Activated B cell treated with CpG ODN at 0.5 μM for 24 hours (primary cell): ENCODE results near the gene TRAF3IP1. TPM values are rescaled to one million over a fixed set of nuclear protein-coding genes. Genes with fewer than 3 reads are reported as not detected.

Experiments used
- ATAC-seq: fragments of 200-7000 bp; cut with Tn5 transposase; one replicate; pipeline ENCODE4 v1.10.0; 2021; ENCODE audit warnings: low read depth, mild to moderate bottlenecking, moderate library complexity
- CTCF ChIA-PET: fragments of 350-600 bp; sonication (Branson Sonifier 250); formaldehyde crosslinking; loops from one replicate; lab custom pipeline; 2021; ENCODE audit warnings: antibody characterized with exemption; lab: Charles Lee
- POLR2A ChIA-PET: fragments of 350-600 bp; sonication (Branson Sonifier 250); formaldehyde crosslinking; loops from one replicate; lab custom pipeline; 2021; ENCODE audit warnings: antibody characterized with exemption; lab: Charles Lee
- DNase-seq: peaks from one replicate; pipeline ENCODE4 v3.0.0; 2022
- H3K27ac Mint-ChIP-seq: one replicate; pipeline ENCODE4 v1.8.0; 2020; ENCODE audit warnings: mixed read lengths
- H3K27me3 Mint-ChIP-seq: one replicate; pipeline ENCODE4 v1.8.0; 2021; ENCODE audit warnings: mixed read lengths
- H3K36me3 Mint-ChIP-seq: one replicate; pipeline ENCODE4 v1.8.0; 2021; ENCODE audit warnings: low read depth, mixed read lengths
- H3K4me1 Mint-ChIP-seq: one replicate; pipeline ENCODE4 v1.8.0; 2021; ENCODE audit warnings: mixed read lengths
- H3K4me3 Mint-ChIP-seq: one replicate; pipeline ENCODE4 v1.8.0; 2020; ENCODE audit warnings: mild to moderate bottlenecking, mixed read lengths
- H3K9me3 Mint-ChIP-seq: one replicate; pipeline ENCODE4 v1.8.0; 2020; ENCODE audit warnings: mixed read lengths
- intact Hi-C: fragments of 100-400 bp; cut with micrococcal nuclease; formaldehyde crosslinking; loops from one replicate; pipeline ENCODE4 v1.15.1; 2024
- total RNA-seq: library from RNA; stranded (reverse); gene quantifications from 2 replicates; pipeline ENCODE4 v1.2.3, GENCODE V29; 2022
- TF ChIP-seq, protein P1 (sequence below): fragments of 200-600 bp; IDR thresholded peaks from one replicate; pipeline ENCODE4 v1.8.0; 2022; ENCODE audit warnings: antibody characterized with exemption, mild to moderate bottlenecking

TRAF3IP1 gene
- total RNA-seq, 1 donor from 2014 or later = 9.9 TPM

- Mint-ChIP-seq H3K27me3 (no peaks in the 10 kb centered on the region), H3K36me3 (no peaks in the 10 kb centered on the region), H3K27ac (peak overlapping the region; percentile 94), H3K4me3 (peak overlapping the region; percentile 93), H3K4me1 (peaks cover 34% of the 10 kb centered on the region), H3K9me3 (no peaks in the 10 kb centered on the region)
- peak; percentile 87 for ATAC-seq
- DNase-seq = peak; percentile 95
- intact Hi-C loops = loop anchor here (1.0 to 5.0 kb wide), 11 partner anchors 26 to 814 kb away; partner anchors contain the start of genes ASB1, HES6, ILKAP and SCLY
- ChIA-PET CTCF (no interaction called here), POLR2A (interaction anchor here (0.6 to 1.6 kb wide), 9 partner anchors 30 to 1736 kb away, joined by 3 to 6 read pairs (median 3); partner anchors contain the start of genes HDAC4, ILKAP, NDUFA10 and TRAF3IP1)
- TF ChIP-seq, protein P1, sequence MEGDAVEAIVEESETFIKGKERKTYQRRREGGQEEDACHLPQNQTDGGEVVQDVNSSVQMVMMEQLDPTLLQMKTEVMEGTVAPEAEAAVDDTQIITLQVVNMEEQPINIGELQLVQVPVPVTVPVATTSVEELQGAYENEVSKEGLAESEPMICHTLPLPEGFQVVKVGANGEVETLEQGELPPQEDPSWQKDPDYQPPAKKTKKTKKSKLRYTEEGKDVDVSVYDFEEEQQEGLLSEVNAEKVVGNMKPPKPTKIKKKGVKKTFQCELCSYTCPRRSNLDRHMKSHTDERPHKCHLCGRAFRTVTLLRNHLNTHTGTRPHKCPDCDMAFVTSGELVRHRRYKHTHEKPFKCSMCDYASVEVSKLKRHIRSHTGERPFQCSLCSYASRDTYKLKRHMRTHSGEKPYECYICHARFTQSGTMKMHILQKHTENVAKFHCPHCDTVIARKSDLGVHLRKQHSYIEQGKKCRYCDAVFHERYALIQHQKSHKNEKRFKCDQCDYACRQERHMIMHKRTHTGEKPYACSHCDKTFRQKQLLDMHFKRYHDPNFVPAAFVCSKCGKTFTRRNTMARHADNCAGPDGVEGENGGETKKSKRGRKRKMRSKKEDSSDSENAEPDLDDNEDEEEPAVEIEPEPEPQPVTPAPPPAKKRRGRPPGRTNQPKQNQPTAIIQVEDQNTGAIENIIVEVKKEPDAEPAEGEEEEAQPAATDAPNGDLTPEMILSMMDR = no peak
Measured at GRCh38 chr2:238288650-238289573, 31.4 kb upstream of the TRAF3IP1 start.

DNA sequence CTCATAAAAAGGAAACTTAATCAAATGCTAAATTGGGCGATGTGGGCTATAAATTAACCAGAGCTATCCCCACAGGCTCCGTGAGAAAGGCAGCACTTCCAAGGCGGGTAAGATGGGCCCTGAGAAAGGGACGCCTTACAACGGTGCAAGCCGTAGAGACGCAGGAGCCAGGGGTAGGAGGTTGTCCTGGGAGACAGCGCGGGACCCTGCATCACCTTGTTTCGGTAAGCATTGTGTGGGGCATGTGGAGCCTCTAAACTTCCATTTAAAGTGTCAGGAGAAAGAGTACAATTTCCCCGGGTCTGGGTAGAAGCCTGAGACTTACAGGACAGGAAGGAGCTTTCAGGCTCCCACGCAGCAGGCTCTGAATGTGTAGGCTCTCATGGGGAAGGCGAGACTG, 30.7 kb upstream of the TRAF3IP1 start:
- H3K4me3 Mint-ChIP-seq = peak overlapping the region; percentile 93
- peaks cover 30% of the 10 kb centered on the region for H3K4me1 Mint-ChIP-seq
- intact Hi-C loops = loop anchor here (1.0 to 5.0 kb wide), 5 partner anchors 27 to 814 kb away; partner anchors contain the start of gene SCLY
- ChIA-PET CTCF (no interaction called here), POLR2A (interaction anchor here (0.6 to 1.4 kb wide), 5 partner anchors 31 to 1736 kb away, joined by 3 to 6 read pairs (median 3); partner anchors contain the start of genes ILKAP and NDUFA10)
- H3K36me3 Mint-ChIP-seq = no peaks in the 10 kb centered on the region
- ATAC-seq (no peak), DNase-seq (no peak)
- no peaks in the 10 kb centered on the region for H3K27me3 Mint-ChIP-seq
- H3K9me3 Mint-ChIP-seq = no peaks in the 10 kb centered on the region
- TF ChIP-seq, protein P1 = no peak
- peak overlapping the region; percentile 94 for H3K27ac Mint-ChIP-seq

DNA sequence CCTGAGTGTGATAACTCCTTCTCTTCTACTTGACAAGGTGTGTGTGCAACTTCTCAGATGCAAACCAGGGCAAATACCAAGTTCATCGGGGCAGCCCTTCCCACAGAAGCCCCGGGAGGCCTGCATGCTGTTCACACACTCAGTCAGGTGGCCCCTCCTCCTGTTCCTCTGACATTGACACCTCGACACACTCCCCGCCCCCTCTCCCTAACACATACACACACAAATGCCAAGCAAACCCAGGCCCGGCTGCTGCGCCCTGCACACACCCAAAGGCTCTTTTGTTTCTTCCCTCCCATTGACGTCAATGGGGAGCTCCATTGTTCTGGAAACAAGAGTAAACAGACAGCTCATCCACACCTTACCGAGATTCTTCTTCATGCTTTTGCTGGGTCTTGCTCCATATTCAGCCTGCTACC, 30.2 kb upstream of the TRAF3IP1 start:
- DNase-seq (no peak), ATAC-seq (no peak)
- Mint-ChIP-seq H3K27ac (peak overlapping the region; percentile 94), H3K4me3 (peak overlapping the region; percentile 93), H3K9me3 (no peaks in the 10 kb centered on the region), H3K27me3 (no peaks in the 10 kb centered on the region), H3K4me1 (peaks cover 30% of the 10 kb centered on the region), H3K36me3 (no peaks in the 10 kb centered on the region)
- intact Hi-C loops = no loop called here
- POLR2A ChIA-PET = interaction anchor here (0.6 to 1.4 kb wide), 2 partner anchors 32 to 1735 kb away, joined by 3 to 5 read pairs; partner anchors contain the start of gene NDUFA10
- CTCF ChIA-PET = no interaction called here
- TF ChIP-seq, protein P1 = no peak

- Mint-ChIP-seq H3K4me3 (no peak overlapping the region), H3K4me1 (peaks cover 30% of the 10 kb centered on the region), H3K9me3 (no peaks in the 10 kb centered on the region), H3K36me3 (no peaks in the 10 kb centered on the region), H3K27ac (no peak overlapping the region), H3K27me3 (no peaks in the 10 kb centered on the region)
- DNase-seq = no peak
- intact Hi-C loops = no loop called here
- ChIA-PET CTCF (no interaction called here), POLR2A (no interaction called here)
- ATAC-seq = no peak
- TF ChIP-seq, protein P1 = no peak
Measured at GRCh38 chr2:238290715-238291549, 29.4 kb upstream of the TRAF3IP1 start.
